ENCODE data around the gene EFNB3. TPM values are rescaled to one million over a fixed set of nuclear protein-coding genes. Genes with fewer than 3 reads are reported as not detected.

EFNB3 gene
- total and polyA plus RNA-seq, 2 of the 4 experiments (the other 2 are of a cell fraction), result 0.54 to 2.0 TPM

- in situ Hi-C loops (cut with MboI; ENCODE audit: low sequenced_read_pairs), result no loop called here
- 86% methylated on average over 6 of the region's 10 CpGs; no CpG with 5 or more reads in 1 of the 2 experiments for WGBS, 2 experiments (ENCODE audit: extremely low coverage in 2 of 2, insufficient read length in 1 of 2)
- H4K20me1 ChIP-seq (ENCODE audit: insufficient read depth, low read length), result peaks cover 3% of the 10 kb centered on the region; the same call in 1 of the 2 replicates
- no peak overlapping the region for H3K27ac ChIP-seq (ENCODE audit: insufficient read depth, low read length)
- ChIA-PET CTCF (no interaction called here), POLR2A (ENCODE audit: unreplicated experiment) (no interaction called here)
- H3K23ac ChIP-seq (ENCODE audit: low read depth, low read length), result no peak overlapping the region
- peaks cover 9% of the 10 kb centered on the region for H3K9me3 ChIP-seq (ENCODE audit: control insufficient read depth, insufficient read depth, low read length)
- TF ChIP-seq SMC3 (IDR thresholded peaks at IDR 0.05; ENCODE audit: low read depth, low read length) (no peak), RFX5 (IDR thresholded peaks at IDR 0.05; ENCODE audit: low read depth, low read length) (no peak), CEBPB (IDR thresholded peaks at IDR 0.05; ENCODE audit: low read depth, low read length) (no peak), FOS (IDR thresholded peaks at IDR 0.05; ENCODE audit: low read depth, low read length) (no peak), CHD1 (IDR thresholded peaks at IDR 0.05; ENCODE audit: low read depth, low read length) (no peak), RAD21 (IDR thresholded peaks at IDR 0.05; ENCODE audit: low read length) (no peak), POLR2A (IDR thresholded peaks at IDR 0.05; ENCODE audit: low read depth, low read length) (no peak), MAFK (IDR thresholded peaks at IDR 0.05; ENCODE audit: low read depth, low read length) (no peak), BHLHE40 (IDR thresholded peaks at IDR 0.05; ENCODE audit: low read depth, low read length) (no peak), NFE2L2 (IDR thresholded peaks at IDR 0.05; ENCODE audit: low read depth, low read length) (no peak), CTCF (conservative IDR thresholded peaks at IDR 0.05; ENCODE audit: low read depth, low read length) (no peak), MAZ (IDR thresholded peaks at IDR 0.05; ENCODE audit: borderline replicate concordance, low read depth, low read length) (no peak), RCOR1 (IDR thresholded peaks at IDR 0.05; ENCODE audit: insufficient replicate concordance, low read length) (no peak), MXI1 (IDR thresholded peaks at IDR 0.05; ENCODE audit: borderline replicate concordance, low read depth, low read length) (no peak)
- TF ChIP-seq, protein P1, sequence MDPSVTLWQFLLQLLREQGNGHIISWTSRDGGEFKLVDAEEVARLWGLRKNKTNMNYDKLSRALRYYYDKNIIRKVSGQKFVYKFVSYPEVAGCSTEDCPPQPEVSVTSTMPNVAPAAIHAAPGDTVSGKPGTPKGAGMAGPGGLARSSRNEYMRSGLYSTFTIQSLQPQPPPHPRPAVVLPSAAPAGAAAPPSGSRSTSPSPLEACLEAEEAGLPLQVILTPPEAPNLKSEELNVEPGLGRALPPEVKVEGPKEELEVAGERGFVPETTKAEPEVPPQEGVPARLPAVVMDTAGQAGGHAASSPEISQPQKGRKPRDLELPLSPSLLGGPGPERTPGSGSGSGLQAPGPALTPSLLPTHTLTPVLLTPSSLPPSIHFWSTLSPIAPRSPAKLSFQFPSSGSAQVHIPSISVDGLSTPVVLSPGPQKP (IDR thresholded peaks at IDR 0.05; ENCODE audit: borderline replicate concordance, low read depth, low read length), result no peak
- TF ChIP-seq, protein P2, sequence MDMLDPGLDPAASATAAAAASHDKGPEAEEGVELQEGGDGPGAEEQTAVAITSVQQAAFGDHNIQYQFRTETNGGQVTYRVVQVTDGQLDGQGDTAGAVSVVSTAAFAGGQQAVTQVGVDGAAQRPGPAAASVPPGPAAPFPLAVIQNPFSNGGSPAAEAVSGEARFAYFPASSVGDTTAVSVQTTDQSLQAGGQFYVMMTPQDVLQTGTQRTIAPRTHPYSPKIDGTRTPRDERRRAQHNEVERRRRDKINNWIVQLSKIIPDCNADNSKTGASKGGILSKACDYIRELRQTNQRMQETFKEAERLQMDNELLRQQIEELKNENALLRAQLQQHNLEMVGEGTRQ (IDR thresholded peaks at IDR 0.05; ENCODE audit: low read depth, low read length), result no peak
- H3K9ac ChIP-seq (ENCODE audit: low read depth, low read length), result no peak overlapping the region
- no TSS peak for BruUV-seq (replicated peaks)
- H2BK15ac ChIP-seq (ENCODE audit: low read depth, low read length), result no peak overlapping the region
- DNase-seq (no peak), ATAC-seq (ENCODE audit: low read depth) (no peak)
- dilution Hi-C loops (cut with HindIII; ENCODE audit: low sequenced_read_pairs, unreplicated experiment), result no loop called here
- no peak overlapping the region for H3K4me2 ChIP-seq (ENCODE audit: low read depth, low read length)
- intact Hi-C loops (cut with micrococcal nuclease), result no loop called here
- peaks cover 26% of the 10 kb centered on the region for H3K36me3 ChIP-seq (ENCODE audit: control insufficient read depth, insufficient read depth, low read length)
- no peak overlapping the region for H2BK5ac ChIP-seq (ENCODE audit: low read depth, low read length, poor library complexity, severe bottlenecking)
- H3K4me1 ChIP-seq (ENCODE audit: control insufficient read depth, insufficient read depth, low read length), result no peaks in the 10 kb centered on the region
- no peak overlapping the region for H3K4ac ChIP-seq (ENCODE audit: low read depth, low read length)
- no peak overlapping the region for H2AFZ ChIP-seq (replicated peaks; ENCODE audit: low read length, poor library complexity)
- H2AK5ac ChIP-seq (ENCODE audit: low read depth, low read length), result no peak overlapping the region
- no peaks in the 10 kb centered on the region; the same call in 1 of the 2 replicates for H3K9me1 ChIP-seq (ENCODE audit: insufficient read depth, low read length)
- no peak overlapping the region for H4K8ac ChIP-seq (ENCODE audit: low read depth in 2 of 2, low read length in 2 of 2)
- no peak overlapping the region for H2BK120ac ChIP-seq (ENCODE audit: low read depth, low read length)
- no peak overlapping the region for H4K91ac ChIP-seq (ENCODE audit: insufficient read depth, low read depth, low read length)
- peaks cover 7 to 36% of the 10 kb centered on the region in 2 experiments; a peak in 3 of 4 replicates for H3K79me1 ChIP-seq (ENCODE audit: low read depth in 1 of 2, low read length in 2 of 2)
- no peak overlapping the region for H2BK20ac ChIP-seq (ENCODE audit: low read depth, low read length)
- H3K27me3 ChIP-seq (ENCODE audit: control insufficient read depth, insufficient read depth, low read length), result no peaks in the 10 kb centered on the region
- no peak overlapping the region for H3K18ac ChIP-seq (ENCODE audit: low read depth, low read length)
- no peak overlapping the region for H3K56ac ChIP-seq (ENCODE audit: extremely low read depth, insufficient read depth, low read length)
- no peak overlapping the region for H3K4me3 ChIP-seq (ENCODE audit: insufficient read depth, low read depth, low read length)
- no peak overlapping the region for H3K14ac ChIP-seq (replicated peaks; ENCODE audit: low read depth, low read length)
- H4K5ac ChIP-seq (ENCODE audit: low read depth, low read length), result no peak overlapping the region
- H2AK9ac ChIP-seq (replicated peaks; ENCODE audit: low read depth, low read length, poor library complexity), result no peak overlapping the region
Observed at GRCh38 chr17:7677388-7678067, 27.5 kb upstream of the EFNB3 start.
